ENCODE data around the gene HECTD4.
"Not testable (repeated sequence)": the region's sequence is repeated elsewhere in the genome, so short reads cannot be mapped to it uniquely, and the experiment has no call there.

Gene HECTD4

GRCh38 chr12:112256780-112257179 lies 125.5 kb downstream of the HECTD4 start:
- no peak for DNase-seq

GRCh38 chr12:112252184-112252583 lies 130.0 kb downstream of the HECTD4 start:
- no peak for DNase-seq

GRCh38 chr12:112244902-112245301 lies 137.3 kb downstream of the HECTD4 start:
- DNase-seq, result not testable (repeated sequence)

- no peak for DNase-seq
Observed at GRCh38 chr12:112243255-112244110, 138.7 kb downstream of the HECTD4 start.

GRCh38 chr12:112241176-112241575 lies 141.1 kb downstream of the HECTD4 start:
- DNase-seq, result no peak

GRCh38 chr12:112239881-112240280 lies 142.3 kb downstream of the HECTD4 start:
- no peak for DNase-seq

GRCh38 chr12:112239020-112239419 lies 143.2 kb downstream of the HECTD4 start:
- no peak for DNase-seq

- no peak for DNase-seq
Observed at GRCh38 chr12:112238441-112238840, 143.8 kb downstream of the HECTD4 start.

GRCh38 chr12:112236786-112237185 lies 145.4 kb downstream of the HECTD4 start:
- no peak for DNase-seq

- DNase-seq, result peak; percentile 46
Observed at GRCh38 chr12:112236386-112236785, 145.8 kb downstream of the HECTD4 start.

- DNase-seq, result no peak
Observed at GRCh38 chr12:112234303-112234702, 147.9 kb downstream of the HECTD4 start.

- no peak for DNase-seq
Observed at GRCh38 chr12:112233242-112233641, 149.0 kb downstream of the HECTD4 start.

- DNase-seq, result no peak
Observed at GRCh38 chr12:112230136-112230535, 152.1 kb downstream of the HECTD4 start.

GRCh38 chr12:112226768-112227167 lies 155.5 kb downstream of the HECTD4 start:
- no peak for DNase-seq

- not testable (repeated sequence) for DNase-seq
Observed at GRCh38 chr12:112220628-112221027, 161.6 kb downstream of the HECTD4 start.

- no peak for DNase-seq
Observed at GRCh38 chr12:112219195-112219594, 163.0 kb downstream of the HECTD4 start.

GRCh38 chr12:112218150-112218549 lies 164.1 kb downstream of the HECTD4 start:
- DNase-seq, result peak; percentile 22

GRCh38 chr12:112217647-112218046 lies 164.6 kb downstream of the HECTD4 start:
- DNase-seq, result no peak

GRCh38 chr12:112216223-112216622 lies 166.0 kb downstream of the HECTD4 start:
- DNase-seq, result no peak

- no peak for DNase-seq
Observed at GRCh38 chr12:112214064-112214463, 168.2 kb downstream of the HECTD4 start.

GRCh38 chr12:112208301-112208910 lies 173.8 kb downstream of the HECTD4 start:
- no peak for DNase-seq

GRCh38 chr12:112207397-112207924 lies 174.8 kb downstream of the HECTD4 start:
- no peak for DNase-seq

- no peak for DNase-seq
Observed at GRCh38 chr12:112206944-112207343, 175.3 kb downstream of the HECTD4 start.

- DNase-seq, result no peak
Observed at GRCh38 chr12:112199136-112199535, 183.1 kb downstream of the HECTD4 start.

Measured in fibroblast of skin of right biceps (primary cell).